ENCODE results near the gene CTAGE15. TPM values are rescaled to one million over a fixed set of nuclear protein-coding genes. Genes with fewer than 3 reads are reported as not detected.

The CTAGE15 gene
- total RNA-seq, 1 donor from 2014 or later: 0.63 TPM

Other genes starting within 250 kb of the CTAGE15 start
- 6.6 TPM for gene FAM131B, start 209.1 kb upstream of the CTAGE15 start, total RNA-seq
- gene ZYX, start 190.5 kb upstream of the CTAGE15 start, total RNA-seq: 276 TPM
- gene EPHA1, start 162.9 kb upstream of the CTAGE15 start, total RNA-seq: 38.0 TPM
- not detected for gene TAS2R60, start 128.3 kb upstream of the CTAGE15 start, total RNA-seq
- not detected for gene TAS2R41, start 93.9 kb upstream of the CTAGE15 start, total RNA-seq
- gene TCAF2, start 49.2 kb downstream of the CTAGE15 start, total RNA-seq: 8.9 TPM
- 0.60 TPM for gene CTAGE6, start 185.9 kb downstream of the CTAGE15 start, total RNA-seq